NCI-H2029 (cell line): Measurements from ENCODE around the gene ORMDL2.
"Not testable (repeated sequence)": the region's sequence is repeated elsewhere in the genome, so short reads cannot be mapped to it uniquely, and the experiment has no call there.

Source experiments
- DNase-seq: peaks from one replicate; lab custom pipeline; 2025; lab: John Stamatoyannopoulos, UW

ORMDL2 gene

GRCh38 chr12:55852740-55853139 is 34.9 kb downstream of the ORMDL2 start:
- no peak for DNase-seq

GRCh38 chr12:55861396-55861795 is 43.6 kb downstream of the ORMDL2 start:
- no peak for DNase-seq

GRCh38 chr12:55861871-55862270 is 44.0 kb downstream of the ORMDL2 start:
- no peak for DNase-seq

GRCh38 chr12:55862286-55862685 is 44.4 kb downstream of the ORMDL2 start:
- DNase-seq = no peak

GRCh38 chr12:55862931-55863330 is 45.1 kb downstream of the ORMDL2 start:
- DNase-seq = not testable (repeated sequence)

GRCh38 chr12:55865327-55865726 is 47.5 kb downstream of the ORMDL2 start:
- no peak for DNase-seq

GRCh38 chr12:55866454-55867004 is 48.7 kb downstream of the ORMDL2 start:
- DNase-seq = not testable (repeated sequence)
